Hematopoietic multipotent progenitor cell treated with erythropoietin and hydrocortisone succinate and interleukin-3 and kit ligand, for 8 days (in vitro differentiated cells): Measurements from ENCODE around the gene ASCL1.
A peak's percentile ranks its signal among the peaks of the same experiment; 100 is the strongest.

ENCODE experiments used
- DNase-seq: peaks from one replicate; pipeline ENCODE4 v3.0.0-alpha.2; 2015

The ASCL1 gene

GRCh38 chr12:102957339-102958050, at the start of gene ASCL1:
Gene ASCL1, plus strand, starts transcription at chr12:102957674. Its CDS starts 571 bp downstream, at chr12:102958245.
- DNase-seq = no peak

- no peak for DNase-seq
Measured at GRCh38 chr12:102907918-102908317, 49.6 kb upstream of the ASCL1 start.

GRCh38 chr12:102910137-102910536, 47.3 kb upstream of the ASCL1 start:
- DNase-seq = no peak

GRCh38 chr12:102910792-102911191, 46.7 kb upstream of the ASCL1 start:
- no peak for DNase-seq

- no peak for DNase-seq
Measured at GRCh38 chr12:102911320-102911719, 46.2 kb upstream of the ASCL1 start.

GRCh38 chr12:102912258-102912657, 45.2 kb upstream of the ASCL1 start:
- DNase-seq = no peak

DNA sequence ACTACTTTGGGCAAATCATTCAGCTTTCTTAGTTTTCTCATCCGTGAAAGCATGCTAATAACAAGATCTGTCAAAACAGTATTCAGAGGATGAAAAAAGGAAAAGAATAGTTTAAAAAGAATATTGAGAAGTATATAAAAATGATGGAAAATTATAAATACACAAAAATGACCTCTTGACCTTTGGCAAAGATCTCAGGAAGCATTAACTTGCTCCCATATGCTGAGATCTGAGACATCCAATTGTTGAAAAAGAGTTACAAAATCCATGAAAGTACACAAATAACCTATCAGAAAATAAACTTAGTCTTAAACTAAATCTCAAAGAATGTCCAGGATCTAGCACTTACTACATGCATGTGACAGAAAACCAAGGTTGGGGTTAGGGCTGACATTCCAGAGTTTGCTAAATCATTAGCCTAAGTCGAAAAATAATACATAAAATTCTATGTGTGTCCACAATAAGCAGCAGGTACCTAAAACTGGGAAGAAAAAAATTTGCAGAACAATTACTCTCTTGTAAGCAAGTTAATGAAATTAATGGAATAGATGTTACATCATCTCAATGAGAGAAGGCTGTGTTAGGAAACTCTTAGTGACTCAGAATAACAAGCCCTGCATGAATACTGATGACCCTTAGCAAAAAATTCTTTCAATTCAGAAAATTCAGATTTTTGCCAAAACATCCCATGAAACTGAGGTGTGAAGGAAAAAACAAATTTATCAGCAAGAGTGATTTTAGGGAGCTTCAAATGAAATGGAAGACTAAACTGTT, 43.8 kb upstream of the ASCL1 start:
- no peak for DNase-seq

GRCh38 chr12:102916252-102917025, 41.0 kb upstream of the ASCL1 start:
- DNase-seq = no peak

- no peak for DNase-seq
Measured at GRCh38 chr12:102917026-102917787, 40.3 kb upstream of the ASCL1 start, which contains the start of gene PAH. Gene PAH, minus strand, starts transcription at chr12:102917244. Its CDS starts 114 bp downstream, at chr12:102917130.

DNA sequence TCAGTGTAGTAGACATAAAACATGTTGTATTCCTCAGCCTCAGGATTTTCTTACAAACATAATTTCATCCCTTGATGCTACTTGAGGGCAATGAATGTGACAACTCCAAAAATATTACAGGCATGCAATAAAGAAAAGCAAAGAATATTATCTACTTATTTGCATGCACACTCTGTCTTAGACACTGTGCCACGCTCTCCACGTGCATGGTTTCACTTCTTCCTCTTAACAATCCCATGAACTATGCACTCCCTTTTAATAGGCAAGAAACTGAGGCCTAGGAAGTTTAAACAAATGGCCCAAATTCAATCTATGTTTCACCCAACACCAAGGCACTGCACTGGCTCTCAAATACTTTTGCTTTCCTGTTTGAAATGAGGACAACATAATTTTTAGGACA, 38.6 kb upstream of the ASCL1 start:
- no peak for DNase-seq

- peak; percentile 4 for DNase-seq
Measured at GRCh38 chr12:102920271-102920670, 37.2 kb upstream of the ASCL1 start.

GRCh38 chr12:102921240-102921639, 36.2 kb upstream of the ASCL1 start:
- DNase-seq = no peak

DNA sequence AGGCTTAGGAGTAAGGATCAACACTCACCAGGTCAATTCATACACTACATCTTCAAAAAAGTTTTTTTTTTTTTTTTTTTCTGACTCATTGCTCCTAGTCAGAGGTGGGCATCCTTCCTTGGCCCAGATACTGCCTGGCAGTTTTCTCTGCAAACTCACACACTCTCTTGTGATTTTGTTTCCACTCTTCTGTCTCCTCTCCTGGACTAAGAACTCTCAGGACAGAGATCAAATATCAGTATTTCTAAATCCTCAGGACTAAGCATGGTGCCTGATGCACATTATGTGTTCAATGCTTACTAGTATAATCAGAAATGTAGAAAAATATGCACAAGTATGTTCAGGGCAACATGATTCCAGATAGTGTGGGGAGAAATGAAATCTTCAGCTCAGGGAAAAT, 30.3 kb upstream of the ASCL1 start:
- no peak for DNase-seq

DNA sequence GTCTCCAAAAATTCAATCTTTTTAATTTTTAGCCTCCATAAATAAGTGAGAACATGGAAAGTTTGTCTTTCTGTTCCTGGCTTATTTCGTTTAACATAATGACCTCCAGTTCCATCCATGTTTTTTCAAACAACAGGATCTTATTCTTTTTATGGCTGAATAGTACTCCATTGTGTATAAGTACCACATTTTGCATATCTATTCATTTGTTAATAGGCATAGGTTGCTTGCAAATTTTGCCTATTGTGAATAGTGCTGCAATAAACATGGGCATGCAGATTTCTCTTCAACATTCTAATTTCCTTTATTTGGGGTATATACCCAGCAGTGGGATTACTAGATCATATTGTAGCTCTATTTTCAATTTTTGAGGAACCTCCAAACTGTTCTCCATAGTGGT, 24.3 kb upstream of the ASCL1 start:
- no peak for DNase-seq

- DNase-seq = no peak
Measured at GRCh38 chr12:102939059-102939458, 18.4 kb upstream of the ASCL1 start.

- DNase-seq = no peak
Measured at GRCh38 chr12:102939670-102940222, 17.7 kb upstream of the ASCL1 start.

- DNase-seq = no peak
Measured at GRCh38 chr12:102946042-102946441, 11.4 kb upstream of the ASCL1 start.

- peak; percentile 36 for DNase-seq
Measured at GRCh38 chr12:102948941-102949352, 8.5 kb upstream of the ASCL1 start.

DNA sequence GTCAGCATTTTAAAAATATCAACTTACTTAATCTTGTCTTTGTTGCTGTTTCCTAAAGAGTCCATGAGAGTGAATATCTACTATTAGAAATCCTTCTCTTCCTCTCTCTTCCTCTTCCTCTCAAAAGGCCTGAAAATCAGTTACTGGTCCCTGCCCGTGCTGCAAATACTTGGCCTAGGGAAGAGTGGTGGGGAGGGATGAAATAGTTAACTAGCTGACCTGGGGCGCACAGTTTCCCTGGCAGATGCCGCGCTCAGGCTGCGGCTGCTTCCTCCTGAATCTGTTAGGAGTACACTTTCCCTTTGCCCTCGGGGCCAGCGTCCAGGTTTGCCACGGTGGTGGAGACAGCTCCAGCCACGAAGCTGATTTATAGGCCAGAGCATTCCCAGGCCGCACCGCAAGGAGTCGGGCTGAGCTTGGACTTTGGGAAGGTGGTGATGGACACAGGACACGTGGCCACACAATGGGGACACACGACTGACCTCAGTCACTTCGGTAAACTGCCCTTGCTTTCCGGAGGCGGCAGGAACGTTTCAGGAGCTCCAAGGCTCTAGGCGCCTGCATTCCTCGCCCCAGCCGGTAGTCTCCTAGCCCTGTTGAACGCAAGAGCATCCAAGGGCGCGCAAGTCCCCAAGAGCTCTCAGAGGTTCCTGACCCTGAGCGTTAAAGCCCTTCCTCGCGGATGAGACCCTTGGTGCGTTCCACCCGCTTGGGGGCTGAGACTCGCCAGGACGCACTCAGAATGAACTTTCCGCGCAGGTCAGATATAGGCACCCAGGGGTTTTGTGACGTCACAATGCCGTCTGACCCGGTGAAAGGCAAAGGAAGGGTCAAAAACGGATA, 7.1 kb upstream of the ASCL1 start:
- no peak for DNase-seq

DNA sequence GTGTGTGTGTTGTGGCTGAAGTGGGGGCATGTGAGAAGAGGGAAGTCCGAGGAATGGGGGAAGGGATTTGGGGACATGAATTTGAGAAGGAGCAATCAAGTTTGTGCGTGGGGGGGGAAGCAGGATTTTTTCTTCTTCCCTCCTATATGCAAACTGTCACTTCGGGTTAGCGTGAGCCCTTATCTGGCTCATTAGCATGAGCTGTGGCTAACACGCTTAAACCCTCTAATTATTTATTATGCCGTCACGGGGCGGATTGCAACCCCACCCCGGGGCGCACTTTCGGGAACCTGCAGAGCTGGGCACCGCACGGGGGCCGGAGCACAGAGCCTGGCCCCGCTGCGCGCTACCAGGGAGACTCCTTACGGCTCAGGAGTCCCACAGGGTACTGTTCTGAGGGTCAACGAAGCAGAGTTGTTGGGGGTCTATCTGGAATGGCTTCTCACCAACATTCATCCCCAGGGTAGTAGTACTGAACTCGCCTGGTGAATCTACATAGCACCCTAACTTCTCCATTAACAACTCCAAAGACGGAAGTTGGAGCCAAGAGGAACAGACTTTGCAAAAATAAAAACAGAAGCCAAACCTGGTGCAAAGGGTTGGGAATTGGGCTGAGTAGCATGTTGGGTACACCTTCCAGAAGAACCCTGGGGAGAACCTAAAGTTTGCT, 6.4 kb upstream of the ASCL1 start:
- DNase-seq = no peak

DNA sequence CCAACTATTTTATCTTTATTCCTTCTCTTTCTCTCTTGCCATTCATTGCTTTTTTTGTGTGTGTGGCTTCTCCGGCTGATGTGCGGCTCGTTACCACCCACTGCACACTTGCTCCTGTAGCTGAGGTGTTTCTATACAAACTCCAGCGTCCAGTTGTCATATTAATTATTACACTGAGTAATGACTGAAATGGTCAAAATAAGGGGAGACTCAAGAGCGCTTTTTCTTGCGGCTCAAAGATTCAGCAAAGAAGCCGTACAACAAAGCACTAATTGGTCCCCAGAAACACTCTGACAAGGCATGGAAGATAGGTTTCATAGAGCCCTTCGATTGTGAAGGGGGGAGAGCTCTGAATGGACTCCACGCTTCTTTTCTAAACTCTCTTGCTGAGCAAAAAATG, 5.6 kb upstream of the ASCL1 start:
- no peak for DNase-seq
